Spinal cord (tissue), 10 donors: Measurements from ENCODE around the gene FDXACB1. TPM values are rescaled to one million over a fixed set of nuclear protein-coding genes. Genes with fewer than 3 reads are reported as not detected.
A peak's percentile ranks its signal among the peaks of the same experiment; 100 is the strongest.

Experiments used
- DNase-seq, 6 donors: peaks; one replicate each; pipeline versions ENCODE4 v3.0.0 to v3.0.0-alpha.2; 2013 to 2015; ENCODE audit warnings: low spot score in 6 of 6, low read depth in 4 of 6
- H3K27ac ChIP-seq: one replicate; pipeline ENCODE4 v1.5.1; 2013; ENCODE audit warnings: low read depth, low read length, control low read depth
- H3K27me3 ChIP-seq: one replicate; pipeline ENCODE4 v1.6.1; 2013; ENCODE audit warnings: low read length; ENCODE audit not compliant: control insufficient read depth, insufficient read depth
- H3K36me3 ChIP-seq: one replicate; pipeline ENCODE4 v1.6.1; 2013; ENCODE audit warnings: low read length; ENCODE audit not compliant: control insufficient read depth, insufficient read depth
- H3K4me1 ChIP-seq: one replicate; pipeline ENCODE4 v1.6.1; 2013; ENCODE audit warnings: low read length; ENCODE audit not compliant: control insufficient read depth, insufficient read depth
- H3K4me3 ChIP-seq: one replicate; pipeline ENCODE4 v1.5.1; 2013; ENCODE audit warnings: low read depth, low read length, control low read depth
- H3K9me3 ChIP-seq: one replicate; pipeline ENCODE4 v1.6.1; 2013; ENCODE audit warnings: low read length; ENCODE audit not compliant: control insufficient read depth, insufficient read depth
- WGBS: methylation state at CpG from one replicate; pipeline ENCODE4 v1.1.5; 2013; ENCODE audit warnings: missing lambda C conversion rate; ENCODE audit not compliant: insufficient coverage; 5-methylcytosine and 5-hydroxymethylcytosine counted together
- polyA plus RNA-seq, 2 donors: library from polyadenylated mRNA; unstranded; fragments of 120-200 nt; gene quantifications; one replicate each; pipeline ENCODE4 v1.2.1, GENCODE V29; 2013; ENCODE audit not compliant: insufficient read length in 2 of 2
- total RNA-seq, 2 donors: library from RNA; depleted of rRNA in 1 of 2; stranded (reverse); fragments of 120-200 nt in 1 of 2; fragments of >200 nt in 1 of 2; gene quantifications; one replicate each; pipeline versions ENCODE4 v1.2.3 to v1.2.4, GENCODE V29; 2013 to 2014
- donor health status: healthy.

FDXACB1 gene
- total and polyA plus RNA-seq, 4 donors = 4.4 to 7.1 (median 4.7) TPM

DNA sequence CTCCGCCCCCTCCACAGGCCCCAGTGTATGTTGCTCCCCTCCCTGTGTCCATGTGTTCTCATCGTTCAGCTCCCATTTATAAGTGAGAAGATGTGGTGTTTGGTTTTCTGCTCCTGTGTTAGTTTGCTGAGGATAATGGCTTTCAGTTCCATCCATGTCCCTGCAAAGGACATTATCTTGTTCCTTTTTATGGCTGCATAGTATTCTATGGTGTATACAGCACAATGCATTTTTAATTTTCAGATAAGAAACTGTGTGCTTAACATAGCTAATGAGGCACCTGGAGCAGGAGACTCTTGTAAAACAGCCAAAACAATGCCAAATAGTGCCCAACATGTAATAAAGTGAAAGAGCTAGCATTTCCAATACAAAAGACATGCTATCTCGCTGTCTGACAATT is 29.3 kb downstream of the FDXACB1 start:
- no CpG with 5 or more reads among the region's 3 CpGs for WGBS
- Histone ChIP-seq H3K4me3 (no peak overlapping the region), H3K27me3 (no peaks in the 10 kb centered on the region), H3K4me1 (no peaks in the 10 kb centered on the region), H3K9me3 (no peaks in the 10 kb centered on the region), H3K27ac (no peak overlapping the region), H3K36me3 (peaks cover 13% of the 10 kb centered on the region)
- DNase-seq = no peak

DNA sequence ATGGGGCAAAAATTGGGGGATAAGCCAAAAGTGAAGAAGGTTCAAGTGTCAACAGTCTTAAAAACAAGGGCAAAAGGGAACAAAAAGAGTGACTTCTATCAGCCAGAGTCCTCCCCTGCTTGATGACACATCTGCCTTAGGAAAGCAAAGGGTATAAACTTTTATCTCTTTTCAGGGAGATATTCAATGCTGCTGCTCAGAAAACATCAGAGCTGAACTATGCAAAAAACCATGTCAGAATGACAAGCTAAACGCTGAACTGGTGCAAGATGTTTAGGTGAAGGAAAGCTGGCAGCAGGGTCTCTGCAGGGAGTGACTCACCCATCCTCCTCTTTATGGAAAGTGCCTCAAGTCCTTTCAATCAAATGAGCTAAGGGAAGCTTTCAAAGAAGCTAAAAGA is 32.3 kb downstream of the FDXACB1 start:
- H3K4me3 ChIP-seq = no peak overlapping the region
- no peaks in the 10 kb centered on the region for H3K9me3 ChIP-seq
- peaks cover 16% of the 10 kb centered on the region for H3K36me3 ChIP-seq
- H3K27me3 ChIP-seq = no peaks in the 10 kb centered on the region
- H3K4me1 ChIP-seq = no peaks in the 10 kb centered on the region
- no peak overlapping the region for H3K27ac ChIP-seq
- WGBS = no CpG with 5 or more reads among the region's 1 CpG
- DNase-seq = no peak

DNA sequence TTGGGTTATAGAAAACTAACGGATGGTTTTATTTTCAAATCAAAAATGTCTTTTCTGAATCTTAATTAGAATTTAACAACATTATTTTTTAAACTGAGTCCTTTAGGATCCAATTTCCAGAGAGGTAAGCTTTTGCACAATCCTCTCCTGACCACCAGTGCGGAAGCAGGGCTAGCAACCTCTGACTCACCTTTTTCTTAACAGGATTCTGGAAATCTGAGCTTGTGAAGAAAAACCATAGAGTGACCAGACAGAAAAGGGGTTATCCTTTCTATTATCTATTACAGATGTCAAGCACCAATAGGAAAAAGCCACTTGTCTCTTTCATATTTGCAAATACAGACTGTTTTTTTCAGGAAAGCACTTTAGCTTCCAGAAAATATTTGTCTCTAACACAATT is 32.9 kb downstream of the FDXACB1 start:
- H3K36me3 ChIP-seq = peaks cover 16% of the 10 kb centered on the region
- no peak overlapping the region for H3K4me3 ChIP-seq
- no peak overlapping the region for H3K27ac ChIP-seq

DNA sequence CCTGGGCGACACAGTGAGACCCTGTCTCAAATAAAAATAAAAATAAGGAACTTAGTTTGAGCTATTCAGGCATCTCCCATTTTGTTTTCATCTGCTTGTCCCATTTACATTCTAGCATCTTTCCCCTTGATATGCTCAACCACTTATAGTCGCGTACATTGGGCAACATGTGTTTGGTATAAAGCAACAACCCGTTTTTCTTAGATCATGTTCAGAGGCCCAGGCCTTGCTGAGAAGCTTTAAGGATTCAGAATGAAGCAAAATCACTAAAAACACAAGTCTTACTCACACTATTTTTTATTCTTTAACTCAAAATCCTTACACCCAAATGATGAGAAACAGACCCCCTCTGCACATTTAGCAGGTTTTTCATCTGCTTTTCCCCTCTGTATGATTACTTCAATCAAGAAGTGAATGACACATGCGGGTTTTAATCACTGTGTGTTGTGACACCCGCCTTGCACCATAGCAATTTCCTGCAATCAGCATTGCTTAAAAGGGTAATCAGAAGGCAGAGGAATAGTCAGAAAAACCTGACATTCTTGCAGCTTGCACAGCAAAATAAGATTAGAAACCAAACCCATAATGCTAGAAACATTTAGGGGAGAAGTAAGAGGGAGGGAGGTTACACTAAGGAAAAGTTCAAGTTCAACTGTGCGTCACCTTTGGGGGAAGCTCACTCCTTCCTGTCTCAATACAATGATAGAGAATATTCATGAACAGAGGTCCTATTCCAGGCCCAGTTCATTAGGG is 33.5 kb downstream of the FDXACB1 start:
- DNase-seq = no peak
- Histone ChIP-seq H3K4me1 (no peaks in the 10 kb centered on the region), H3K27ac (no peak overlapping the region), H3K27me3 (no peaks in the 10 kb centered on the region), H3K9me3 (no peaks in the 10 kb centered on the region), H3K36me3 (peaks cover 16% of the 10 kb centered on the region), H3K4me3 (no peak overlapping the region)
- WGBS = 97% methylated on average over 3 of the region's 7 CpGs

More for the DNA sequence above, 32.9 kb downstream of the FDXACB1 start:
- Histone ChIP-seq H3K4me1 (no peaks in the 10 kb centered on the region), H3K9me3 (no peaks in the 10 kb centered on the region), H3K27me3 (no peaks in the 10 kb centered on the region)
- no CpG with 5 or more reads among the region's 2 CpGs for WGBS
- no peak for DNase-seq

DNA sequence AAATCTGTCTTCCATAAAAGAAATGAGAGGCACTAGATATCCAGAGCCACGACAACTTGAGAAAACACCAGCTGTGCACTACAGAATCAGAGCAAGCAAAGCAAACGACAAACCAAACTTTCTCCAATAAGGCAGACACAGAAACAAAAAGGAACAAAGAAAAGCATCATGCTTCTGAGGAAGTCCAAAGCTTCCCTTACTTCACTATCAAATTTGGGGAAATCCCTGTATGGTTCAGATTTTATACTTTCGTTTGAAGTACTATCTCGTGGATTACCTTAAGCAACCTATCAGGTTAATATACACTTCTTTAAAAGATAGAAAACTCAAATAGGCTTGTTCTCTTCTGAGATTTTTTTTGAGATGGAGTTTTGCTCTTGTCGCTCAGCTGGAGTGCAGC is 35.3 kb downstream of the FDXACB1 start:
- 80% methylated on average over 2 of the region's 5 CpGs for WGBS
- H3K27ac ChIP-seq = no peak overlapping the region
- no peaks in the 10 kb centered on the region for H3K27me3 ChIP-seq
- H3K4me1 ChIP-seq = no peaks in the 10 kb centered on the region
- H3K9me3 ChIP-seq = no peaks in the 10 kb centered on the region
- no peak overlapping the region for H3K4me3 ChIP-seq
- peaks cover 9% of the 10 kb centered on the region for H3K36me3 ChIP-seq
- DNase-seq = peak in 1 of 6 donors; percentile 42

DNA sequence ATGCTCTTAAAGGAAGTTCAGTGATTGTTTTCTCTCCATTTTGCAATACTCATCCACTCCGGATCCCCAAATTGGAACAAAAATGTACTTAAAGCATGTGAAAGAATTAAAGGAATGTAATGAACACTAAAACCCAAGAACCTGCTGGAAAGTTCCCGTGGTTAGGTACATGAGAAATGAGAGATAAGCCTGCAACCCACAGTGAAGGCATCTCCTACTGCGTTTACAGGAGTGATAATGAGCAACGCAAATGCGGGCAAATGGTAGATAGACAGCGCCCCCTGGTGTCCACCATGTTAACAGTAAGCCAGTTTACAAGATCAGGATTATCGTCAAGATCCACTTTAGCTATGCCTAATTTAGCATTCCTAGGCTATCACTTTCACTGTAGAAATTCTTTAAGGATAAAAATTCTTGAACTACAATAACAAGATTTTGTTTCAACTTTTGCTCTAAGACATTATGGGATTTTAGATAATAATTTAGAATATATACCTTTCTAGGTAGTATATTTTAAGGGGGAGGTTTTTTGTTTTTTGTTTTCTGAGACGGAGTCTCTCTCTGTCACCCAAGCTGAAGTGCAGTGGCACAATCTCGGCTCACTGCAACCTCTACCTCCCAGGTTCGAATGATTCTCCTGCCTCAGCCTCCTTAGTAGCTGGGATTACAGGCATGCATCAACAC is 37.5 kb downstream of the FDXACB1 start:
- WGBS = 0% methylated on average over 4 of the region's 10 CpGs
- H3K4me1 ChIP-seq = no peaks in the 10 kb centered on the region
- H3K27me3 ChIP-seq = no peaks in the 10 kb centered on the region
- H3K36me3 ChIP-seq = peaks cover 17% of the 10 kb centered on the region
- peak overlapping the region; percentile 27 for H3K27ac ChIP-seq
- H3K4me3 ChIP-seq = no peak overlapping the region
- DNase-seq = peak; percentile 68 to 97 (median 81)
- H3K9me3 ChIP-seq = no peaks in the 10 kb centered on the region

DNA sequence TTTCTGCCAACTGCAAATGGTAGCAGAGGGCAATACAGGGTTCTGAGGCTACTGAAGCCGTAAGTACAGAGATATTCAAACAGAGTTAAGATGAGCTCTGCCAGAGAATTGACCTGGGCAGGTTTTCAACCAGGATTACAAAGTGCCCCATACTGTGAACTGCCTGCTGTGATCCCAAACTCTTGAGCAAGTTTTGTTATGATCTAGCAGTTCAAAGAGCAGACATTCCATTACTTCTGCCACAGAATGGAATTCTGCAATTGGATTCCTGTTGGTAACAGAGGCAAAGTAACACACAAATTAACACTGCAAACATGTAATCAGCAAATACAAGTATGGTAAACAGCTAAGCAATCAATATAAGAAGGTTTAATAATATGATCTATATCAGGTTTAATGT is 38.8 kb downstream of the FDXACB1 start:
- Histone ChIP-seq H3K36me3 (peaks cover 21% of the 10 kb centered on the region), H3K27me3 (no peaks in the 10 kb centered on the region), H3K4me3 (no peak overlapping the region), H3K4me1 (no peaks in the 10 kb centered on the region), H3K9me3 (no peaks in the 10 kb centered on the region), H3K27ac (no peak overlapping the region)
- whole genome bisulfite sequencing = 86% methylated on average over 1 of the region's 1 CpG
- peak in 1 of 6 donors; percentile 40 for DNase-seq

DNA sequence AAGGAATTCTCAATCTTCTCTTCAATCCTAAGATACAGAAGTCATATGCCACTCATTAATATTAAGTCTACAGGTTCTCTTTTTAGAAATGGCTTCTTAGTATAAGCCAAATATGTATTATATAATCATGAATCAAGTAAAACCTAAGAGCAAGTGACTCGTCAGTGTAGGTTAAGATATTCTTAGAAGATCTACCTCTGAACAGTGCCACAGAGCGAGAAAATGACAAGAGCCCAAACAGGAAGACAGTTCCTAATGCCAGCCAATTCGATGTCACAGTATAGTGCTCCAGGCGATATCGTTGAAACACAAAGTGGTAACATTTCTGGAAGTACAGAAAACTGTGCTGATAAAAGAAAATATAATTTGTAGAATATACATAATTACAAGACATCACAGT is 40.9 kb downstream of the FDXACB1 start:
- Histone ChIP-seq H3K27ac (no peak overlapping the region), H3K36me3 (peaks cover 14% of the 10 kb centered on the region), H3K27me3 (no peaks in the 10 kb centered on the region), H3K4me3 (no peak overlapping the region), H3K9me3 (no peaks in the 10 kb centered on the region), H3K4me1 (no peaks in the 10 kb centered on the region)
- DNase-seq = no peak
- WGBS = 100% methylated on average over 1 of the region's 5 CpGs

DNA sequence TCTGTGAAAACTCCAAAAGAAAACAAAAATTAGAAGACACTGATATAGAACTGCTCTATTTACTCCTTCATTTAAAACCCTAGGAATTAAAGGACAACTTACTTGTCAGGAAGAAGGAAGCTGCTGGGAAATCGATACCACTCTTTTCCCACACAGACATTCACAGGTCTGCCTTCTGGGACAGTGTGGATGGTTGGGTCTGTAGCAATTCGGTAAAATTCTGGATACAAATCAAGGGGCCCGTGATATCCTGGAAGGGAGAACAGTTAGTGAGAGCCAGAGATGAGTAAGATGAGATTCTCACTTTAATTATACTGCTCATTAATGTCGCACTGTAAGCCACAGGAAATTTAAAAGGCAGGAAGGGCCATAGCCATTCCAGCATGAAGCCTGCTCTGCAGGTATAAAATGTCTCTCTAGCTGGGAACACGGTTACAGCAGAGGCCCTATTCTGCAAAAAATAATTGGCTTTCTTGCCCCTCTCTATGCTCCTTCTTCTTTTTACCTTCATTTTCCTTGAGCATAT is 41.5 kb downstream of the FDXACB1 start:
- Histone ChIP-seq H3K9me3 (no peaks in the 10 kb centered on the region), H3K36me3 (peaks cover 14% of the 10 kb centered on the region), H3K4me3 (no peak overlapping the region), H3K4me1 (no peaks in the 10 kb centered on the region), H3K27me3 (no peaks in the 10 kb centered on the region), H3K27ac (no peak overlapping the region)
- peak in 1 of 6 donors; percentile 36 for DNase-seq
- WGBS = 71% methylated on average over 1 of the region's 5 CpGs

DNA sequence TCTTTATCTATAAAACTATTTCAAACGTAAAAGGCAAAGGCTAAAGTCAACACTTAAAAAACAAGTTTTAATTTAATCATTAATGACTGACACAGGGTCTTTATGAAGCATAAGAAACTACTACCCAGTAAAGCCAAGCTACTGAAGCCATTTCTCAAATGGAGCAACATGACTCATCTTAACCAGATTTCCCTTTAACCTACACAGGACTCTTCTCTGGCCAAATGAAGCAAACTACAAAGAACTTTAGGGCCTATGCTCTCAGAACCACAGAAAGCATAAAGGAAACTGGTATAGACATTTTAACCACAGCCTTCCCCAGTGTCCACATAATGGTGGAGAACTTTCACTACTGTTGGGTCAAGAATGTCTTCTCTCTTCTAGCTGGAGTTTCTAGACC is 42.2 kb downstream of the FDXACB1 start:
- Histone ChIP-seq H3K36me3 (peaks cover 12% of the 10 kb centered on the region), H3K27ac (no peak overlapping the region), H3K4me3 (no peak overlapping the region), H3K27me3 (no peaks in the 10 kb centered on the region), H3K9me3 (no peaks in the 10 kb centered on the region), H3K4me1 (no peaks in the 10 kb centered on the region)
- no CpG with 5 or more reads among the region's 1 CpG for WGBS
- DNase-seq = no peak
